Smooth muscle cell (in vitro differentiated cells): Measurements from ENCODE around the gene ABCC3. TPM values are rescaled to one million over a fixed set of nuclear protein-coding genes. Genes with fewer than 3 reads are reported as not detected.

Source experiments
- DNase-seq: peaks from one replicate; lab custom pipeline; 2025; ENCODE audit not compliant: unreplicated experiment; lab: John Stamatoyannopoulos, UW
- H2AFZ ChIP-seq: fragments of 200-600 bp; sonication (generic); 2 replicates; pipeline ENCODE4 v1.6.0; 2016; ENCODE audit warnings: antibody characterized with exemption, low read depth, mild to moderate bottlenecking
- H3F3A ChIP-seq: fragments of 200-600 bp; sonication (generic); 2 replicates; pipeline ENCODE4 v1.6.0; 2017; ENCODE audit warnings: antibody characterized with exemption, low read depth
- H3K27ac ChIP-seq: fragments of 200-600 bp; sonication (generic); 2 replicates; pipeline ENCODE4 v1.5.1; 2016; ENCODE audit warnings: low read depth, mild to moderate bottlenecking
- H3K27me3 ChIP-seq: fragments of 200-600 bp; sonication (generic); 2 replicates; pipeline ENCODE4 v1.6.1; 2016; ENCODE audit warnings: low read depth, mild to moderate bottlenecking
- H3K36me3 ChIP-seq: fragments of 200-600 bp; sonication (generic); 2 replicates; pipeline ENCODE4 v1.5.1; 2016; ENCODE audit warnings: low read depth
- H3K4me1 ChIP-seq: fragments of 200-600 bp; sonication (generic); 2 replicates; pipeline ENCODE4 v1.5.1; 2016; ENCODE audit warnings: low read depth
- H3K4me2 ChIP-seq: fragments of 200-600 bp; sonication (generic); 2 replicates; pipeline ENCODE4 v1.6.0; 2016; ENCODE audit warnings: mild to moderate bottlenecking
- H3K4me3 ChIP-seq: fragments of 200-600 bp; sonication (generic); 2 replicates; pipeline ENCODE4 v1.5.1; 2016; ENCODE audit warnings: mild to moderate bottlenecking
- H3K79me2 ChIP-seq: fragments of 200-600 bp; sonication (generic); 2 replicates; pipeline ENCODE4 v1.6.0; 2016; ENCODE audit warnings: low read depth, mild to moderate bottlenecking
- H3K9ac ChIP-seq: fragments of 200-600 bp; sonication (generic); 2 replicates; pipeline ENCODE4 v1.6.0; 2016; ENCODE audit warnings: low read depth
- H3K9me3 ChIP-seq: fragments of 200-600 bp; sonication (generic); replicated peaks from 2 replicates; pipeline ENCODE4 v1.5.1; 2016; ENCODE audit warnings: low read depth
- H4K20me1 ChIP-seq: fragments of 200-600 bp; sonication (generic); 2 replicates; pipeline ENCODE4 v1.6.0; 2016; ENCODE audit warnings: low read depth
- WGBS: methylation state at CpG from one replicate; pipeline ENCODE4 v1.1.7; 2016; ENCODE audit warnings: low lambda C conversion rate; 5-methylcytosine and 5-hydroxymethylcytosine counted together
- polyA plus RNA-seq: library from polyadenylated mRNA; unstranded; fragments of >200 nt; fragmentation: Nextera tagmentation; extraction: Ambion mirVana; gene quantifications from 2 replicates; pipeline ENCODE4 v1.2.1, GENCODE V29; 2016
- total RNA-seq: library from RNA; depleted of rRNA; stranded (reverse); fragments of >200 nt; gene quantifications from 2 replicates; pipeline ENCODE4 v1.2.3, GENCODE V29; 2014
- TF ChIP-seq, protein P1 (sequence below): fragments of 200-600 bp; sonication (generic); IDR thresholded peaks from 2 replicates; pipeline ENCODE4 v1.5.1; 2017; ENCODE audit warnings: borderline replicate concordance, mild to moderate bottlenecking, antibody characterized with exemption; ENCODE audit not compliant: insufficient read depth, poor library complexity, severe bottlenecking

Gene ABCC3
- total and polyA plus RNA-seq, 2 experiments from 2014 or later = 1.3 TPM

DNA sequence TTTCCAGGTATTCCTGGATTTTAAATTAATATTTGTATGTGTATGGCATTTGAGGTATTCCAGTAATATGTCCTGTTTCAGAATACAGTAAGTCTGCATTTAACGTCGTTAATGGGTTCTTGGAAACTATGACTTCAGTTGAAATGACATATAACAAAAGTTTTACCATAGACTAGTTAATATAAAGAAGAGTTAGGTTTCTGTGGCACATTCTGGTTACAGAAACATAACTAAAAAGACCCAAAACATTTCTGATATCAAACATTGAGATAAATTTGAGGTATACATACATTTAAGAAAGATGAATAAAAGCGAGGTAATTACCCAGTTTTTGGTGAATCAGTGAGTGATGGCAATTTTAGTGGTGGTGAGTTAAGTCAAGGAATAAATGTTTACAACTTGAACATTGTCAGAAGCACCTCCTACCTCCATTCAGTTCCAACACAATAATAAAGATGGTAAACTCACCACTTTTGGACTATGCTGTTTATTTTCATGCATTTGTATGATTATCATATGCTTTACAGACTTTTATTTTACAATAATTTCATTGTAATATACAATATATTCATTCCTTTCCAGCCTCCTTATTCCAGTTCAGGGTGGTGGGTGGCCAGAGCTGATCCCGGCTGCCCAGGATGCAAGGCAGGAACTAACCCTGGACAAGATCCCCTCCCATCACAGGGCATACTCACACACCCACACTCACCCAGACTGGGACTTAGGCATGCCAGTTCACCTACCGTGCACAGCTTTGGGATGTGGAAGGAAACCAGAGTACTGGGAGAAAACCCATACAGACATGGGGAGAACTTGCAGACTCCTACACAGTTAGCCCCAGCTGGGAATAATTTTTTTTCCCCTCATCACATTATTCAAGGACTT lies 94.4 kb downstream of the ABCC3 start:
- H3K27ac ChIP-seq = no peak overlapping the region

DNA sequence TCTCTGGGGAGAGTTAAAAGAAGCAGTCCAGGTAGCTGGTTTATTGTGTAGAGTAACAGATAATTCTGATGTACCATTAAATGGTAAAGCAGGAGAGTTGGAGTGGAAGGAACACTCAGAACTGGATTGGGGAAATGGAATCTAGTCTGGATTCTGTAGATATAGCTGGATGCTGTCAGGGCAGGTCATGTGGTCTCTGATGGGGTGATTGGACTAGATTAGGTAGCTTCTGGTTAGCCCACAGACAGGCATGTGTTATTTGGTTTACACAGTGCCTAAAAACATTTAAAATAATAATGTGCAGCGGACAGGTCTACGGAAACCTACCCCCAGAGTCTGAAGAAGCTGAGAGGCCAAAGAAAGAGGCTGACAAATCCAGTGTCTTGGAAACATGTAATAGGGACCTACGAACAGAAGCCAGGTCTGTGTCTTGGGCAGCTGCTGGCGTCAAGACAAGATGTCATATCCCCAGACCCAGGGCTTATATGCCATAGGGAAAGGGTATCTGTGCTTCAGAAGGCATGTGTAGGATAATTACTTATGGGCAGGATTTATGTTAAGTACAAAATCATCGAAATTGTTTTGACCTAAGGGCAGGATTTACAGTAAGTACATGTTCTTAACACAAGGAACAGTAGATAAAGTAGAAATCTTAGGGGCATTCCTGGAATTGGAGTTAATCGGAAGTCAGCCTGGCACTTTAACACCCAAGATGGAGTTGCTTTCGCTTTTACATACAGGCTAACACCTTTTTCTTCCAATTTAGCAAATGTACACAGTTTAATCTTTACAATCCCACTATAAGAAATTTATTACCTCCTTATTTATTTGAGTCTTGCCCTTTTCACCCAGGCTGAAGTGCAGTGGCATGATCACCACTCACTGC lies 97.1 kb downstream of the ABCC3 start:
- Histone ChIP-seq H3K27ac (peak overlapping the region; percentile 46), H3K27me3 (no peaks in the 10 kb centered on the region), H3K9ac (no peak overlapping the region), H3K4me3 (no peak overlapping the region), H3K4me2 (no peak overlapping the region), H3K9me3 (no peaks in the 10 kb centered on the region), H3K36me3 (peaks cover 2% of the 10 kb centered on the region), H3F3A (peaks cover 7% of the 10 kb centered on the region), H3K79me2 (peaks cover 100% of the 10 kb centered on the region), H3K4me1 (no peaks in the 10 kb centered on the region), H4K20me1 (peaks cover 100% of the 10 kb centered on the region), H2AFZ (no peak overlapping the region)
- DNase-seq = no peak
- 70% methylated on average over 7 of the region's 7 CpGs for WGBS
- TF ChIP-seq, protein P1, sequence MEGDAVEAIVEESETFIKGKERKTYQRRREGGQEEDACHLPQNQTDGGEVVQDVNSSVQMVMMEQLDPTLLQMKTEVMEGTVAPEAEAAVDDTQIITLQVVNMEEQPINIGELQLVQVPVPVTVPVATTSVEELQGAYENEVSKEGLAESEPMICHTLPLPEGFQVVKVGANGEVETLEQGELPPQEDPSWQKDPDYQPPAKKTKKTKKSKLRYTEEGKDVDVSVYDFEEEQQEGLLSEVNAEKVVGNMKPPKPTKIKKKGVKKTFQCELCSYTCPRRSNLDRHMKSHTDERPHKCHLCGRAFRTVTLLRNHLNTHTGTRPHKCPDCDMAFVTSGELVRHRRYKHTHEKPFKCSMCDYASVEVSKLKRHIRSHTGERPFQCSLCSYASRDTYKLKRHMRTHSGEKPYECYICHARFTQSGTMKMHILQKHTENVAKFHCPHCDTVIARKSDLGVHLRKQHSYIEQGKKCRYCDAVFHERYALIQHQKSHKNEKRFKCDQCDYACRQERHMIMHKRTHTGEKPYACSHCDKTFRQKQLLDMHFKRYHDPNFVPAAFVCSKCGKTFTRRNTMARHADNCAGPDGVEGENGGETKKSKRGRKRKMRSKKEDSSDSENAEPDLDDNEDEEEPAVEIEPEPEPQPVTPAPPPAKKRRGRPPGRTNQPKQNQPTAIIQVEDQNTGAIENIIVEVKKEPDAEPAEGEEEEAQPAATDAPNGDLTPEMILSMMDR = no peak

More for the DNA sequence above, 94.4 kb downstream of the ABCC3 start:
- H3K4me1 ChIP-seq = no peaks in the 10 kb centered on the region
- no peaks in the 10 kb centered on the region for H3K27me3 ChIP-seq
- no peak overlapping the region for H3K9ac ChIP-seq
- H2AFZ ChIP-seq = no peak overlapping the region
- TF ChIP-seq, protein P1 = no peak
- H3K4me3 ChIP-seq = no peak overlapping the region
- H3K9me3 ChIP-seq = no peaks in the 10 kb centered on the region
- H3K79me2 ChIP-seq = peaks cover 100% of the 10 kb centered on the region
- no peak for DNase-seq
- 74% methylated on average over 5 of the region's 5 CpGs for WGBS
- H3F3A ChIP-seq = peaks cover 7% of the 10 kb centered on the region
- no peak overlapping the region for H3K4me2 ChIP-seq
- H3K36me3 ChIP-seq = no peaks in the 10 kb centered on the region
- peaks cover 100% of the 10 kb centered on the region for H4K20me1 ChIP-seq

DNA sequence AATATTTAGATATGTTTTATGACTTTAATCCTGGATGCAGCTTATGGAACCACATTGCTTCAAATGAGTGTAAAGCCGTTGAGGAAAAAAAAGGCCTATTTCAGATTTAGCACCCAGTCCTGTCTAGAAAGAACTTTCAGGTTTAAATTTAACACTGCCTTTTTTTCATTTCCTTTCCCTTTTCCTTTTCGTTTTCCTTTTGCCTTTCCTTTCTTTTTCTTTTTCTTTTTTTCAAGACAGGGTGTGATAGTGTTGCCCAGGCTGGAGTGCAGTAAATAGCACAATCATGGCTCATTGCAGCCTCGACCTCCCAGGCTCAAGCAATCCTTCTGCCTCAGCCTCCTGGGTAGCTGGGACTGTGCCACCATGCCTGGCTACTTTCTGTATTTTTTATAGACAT lies 100.6 kb downstream of the ABCC3 start:
- Histone ChIP-seq H3K4me3 (no peak overlapping the region), H3F3A (peaks cover 7% of the 10 kb centered on the region), H3K79me2 (peaks cover 100% of the 10 kb centered on the region), H3K9me3 (no peaks in the 10 kb centered on the region), H4K20me1 (peaks cover 100% of the 10 kb centered on the region), H3K36me3 (peaks cover 7% of the 10 kb centered on the region), H3K27me3 (no peaks in the 10 kb centered on the region), H3K4me2 (no peak overlapping the region), H3K27ac (no peak overlapping the region), H3K4me1 (no peaks in the 10 kb centered on the region), H2AFZ (no peak overlapping the region), H3K9ac (no peak overlapping the region)
- TF ChIP-seq, protein P1 = no peak
- no peak for DNase-seq
- WGBS = 94% methylated on average over 3 of the region's 3 CpGs
